ENCODE measurements around the gene MN1.

The MN1 gene

GRCh38 chr22:27717094-27717493 is 84.5 kb downstream of the MN1 start:
- H3K27ac ChIP-seq (replicated peaks): no peak overlapping the region
- TF ChIP-seq POLR2AphosphoS5 (IDR thresholded peaks at IDR 0.05; ENCODE audit: low read depth) (no peak), GABPA (IDR thresholded peaks at IDR 0.05; ENCODE audit: low read depth) (no peak), SPI1 (IDR thresholded peaks at IDR 0.05; ENCODE audit: borderline replicate concordance, low read depth) (no peak), REST (IDR thresholded peaks at IDR 0.05; ENCODE audit: insufficient replicate concordance, low read depth) (no peak), CTCF (IDR thresholded peaks at IDR 0.05; ENCODE audit: insufficient read depth, low read length) (no peak)

GRCh38 chr22:27716074-27716473 is 85.5 kb downstream of the MN1 start:
- TF ChIP-seq CTCF (IDR thresholded peaks at IDR 0.05; ENCODE audit: insufficient read depth, low read length): no peak
- no peak for TF ChIP-seq REST (IDR thresholded peaks at IDR 0.05; ENCODE audit: insufficient replicate concordance, low read depth)
- TF ChIP-seq SPI1 (IDR thresholded peaks at IDR 0.05; ENCODE audit: borderline replicate concordance, low read depth): no peak
- TF ChIP-seq GABPA (IDR thresholded peaks at IDR 0.05; ENCODE audit: low read depth): no peak
- no peak for TF ChIP-seq POLR2AphosphoS5 (IDR thresholded peaks at IDR 0.05; ENCODE audit: low read depth)
- no peak for DNase-seq (ENCODE audit: low read depth in 1 of 2, low spot score in 1 of 2)
- Histone ChIP-seq H3K27me3 (ENCODE audit: insufficient read depth, poor library complexity, severe bottlenecking) (peaks cover 2% of the 10 kb centered on the region), H3K4me3 (replicated peaks; ENCODE audit: insufficient read depth, low read length) (no peak overlapping the region), H3K27ac (replicated peaks) (no peak overlapping the region)

More at GRCh38 chr22:27717094-27717493, 84.5 kb downstream of the MN1 start:
- DNase-seq (ENCODE audit: low read depth in 1 of 2, low spot score in 1 of 2): no peak
- Histone ChIP-seq H3K4me3 (replicated peaks; ENCODE audit: insufficient read depth, low read length) (no peak overlapping the region), H3K27me3 (ENCODE audit: insufficient read depth, poor library complexity, severe bottlenecking) (peaks cover 2% of the 10 kb centered on the region)

GRCh38 chr22:27715106-27715505 is 86.5 kb downstream of the MN1 start:
- TF ChIP-seq CTCF (IDR thresholded peaks at IDR 0.05; ENCODE audit: insufficient read depth, low read length): no peak
- TF ChIP-seq SPI1 (IDR thresholded peaks at IDR 0.05; ENCODE audit: borderline replicate concordance, low read depth): no peak
- no peak for TF ChIP-seq GABPA (IDR thresholded peaks at IDR 0.05; ENCODE audit: low read depth)
- TF ChIP-seq POLR2AphosphoS5 (IDR thresholded peaks at IDR 0.05; ENCODE audit: low read depth): no peak
- TF ChIP-seq REST (IDR thresholded peaks at IDR 0.05; ENCODE audit: insufficient replicate concordance, low read depth): no peak
- no peak overlapping the region for H3K4me3 ChIP-seq (replicated peaks; ENCODE audit: insufficient read depth, low read length)
- H3K27ac ChIP-seq (replicated peaks): no peak overlapping the region
- DNase-seq (ENCODE audit: low read depth in 1 of 2, low spot score in 1 of 2): no peak
- peaks cover 2% of the 10 kb centered on the region for H3K27me3 ChIP-seq (ENCODE audit: insufficient read depth, poor library complexity, severe bottlenecking)
